HG03097 (cell line): ENCODE results near the gene LRRC27.

Experiments used
- ATAC-seq: cut with Tn5 transposase; IDR thresholded peaks from one replicate; pipeline ENCODE4 v1.9.1; 2021; ENCODE audit not compliant: unreplicated experiment, low FRiP score

LRRC27 gene

GRCh38 chr10:132387764-132388210, 55.8 kb downstream of the LRRC27 start:
- peak; percentile 53 for ATAC-seq

GRCh38 chr10:132388891-132389432, 57.0 kb downstream of the LRRC27 start:
- ATAC-seq, result no peak

- no peak for ATAC-seq
These were observed 57.6 kb downstream of the LRRC27 start for GRCh38 chr10:132389433-132390169.

GRCh38 chr10:132390170-132390920, 58.4 kb downstream of the LRRC27 start:
- ATAC-seq, result no peak

GRCh38 chr10:132390921-132391675, 59.1 kb downstream of the LRRC27 start:
- ATAC-seq, result no peak

- ATAC-seq, result no peak
These were observed 59.7 kb downstream of the LRRC27 start for GRCh38 chr10:132391676-132392020.

GRCh38 chr10:132392184-132392800, 60.3 kb downstream of the LRRC27 start:
- ATAC-seq, result no peak

GRCh38 chr10:132392811-132393694, 61.1 kb downstream of the LRRC27 start:
- ATAC-seq, result no peak

- ATAC-seq, result no peak
These were observed 61.7 kb downstream of the LRRC27 start for GRCh38 chr10:132393695-132394181.

GRCh38 chr10:132394201-132394811, 62.3 kb downstream of the LRRC27 start:
- ATAC-seq, result no peak

GRCh38 chr10:132394936-132395703, 63.1 kb downstream of the LRRC27 start:
- ATAC-seq, result no peak

GRCh38 chr10:132395704-132396493, 63.9 kb downstream of the LRRC27 start:
- ATAC-seq, result peak; percentile 9

GRCh38 chr10:132396494-132397035, 64.6 kb downstream of the LRRC27 start:
- peak; percentile 38 for ATAC-seq

- peak; percentile 33 for ATAC-seq
These were observed 65.1 kb downstream of the LRRC27 start, which contains the start of gene PWWP2B for GRCh38 chr10:132397036-132397541. PWWP2B (plus strand) TSS chr10:132397200; CDS start chr10:132397227, 27 bp downstream.

- ATAC-seq, result no peak
These were observed 65.9 kb downstream of the LRRC27 start for GRCh38 chr10:132397671-132398565.

GRCh38 chr10:132398566-132398991, 66.6 kb downstream of the LRRC27 start:
- ATAC-seq, result no peak
